Stimulated activated CD8-positive, alpha-beta memory T cell treated with anti-CD3 and anti-CD28 coated beads, Interleukin-15, amount 100 ng/mL, for 48 hours (primary cell): ENCODE results near the gene TSTD2.
"Not testable (repeated sequence)": the region's sequence is repeated elsewhere in the genome, so short reads cannot be mapped to it uniquely, and the experiment has no call there.

Experiments used
- DNase-seq, 2 donors: peaks; one replicate each; pipeline ENCODE4 v3.0.0-alpha.2; 2020; ENCODE audit warnings: low read depth in 2 of 2

TSTD2 gene

GRCh38 chr9:97630591-97630990 lies 2.6 kb downstream of the TSTD2 start:
- no peak for DNase-seq

- DNase-seq, result no peak
Observed at GRCh38 chr9:97629156-97629555, 4.0 kb downstream of the TSTD2 start.

GRCh38 chr9:97628668-97629067 lies 4.5 kb downstream of the TSTD2 start:
- no peak for DNase-seq

GRCh38 chr9:97627624-97628023 lies 5.5 kb downstream of the TSTD2 start:
- no peak for DNase-seq

DNA sequence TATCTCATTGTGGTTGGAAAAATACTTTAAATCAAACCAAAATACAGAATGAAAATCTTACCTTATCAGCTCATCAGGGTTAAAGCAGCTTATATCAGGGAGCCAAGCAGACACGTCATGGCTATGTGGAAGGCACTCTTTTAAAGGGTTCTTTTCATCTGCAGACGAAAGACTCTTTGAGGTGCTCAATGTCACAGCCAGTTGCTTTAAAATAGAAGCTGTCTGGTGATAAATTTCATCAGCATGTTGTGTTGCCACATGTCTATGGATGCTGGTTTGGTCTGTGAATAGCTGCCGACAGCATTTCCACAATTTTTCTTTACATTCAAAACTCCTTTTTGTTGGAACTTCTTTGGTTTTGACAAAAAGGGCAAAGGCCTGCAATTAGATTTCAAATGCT lies 7.5 kb downstream of the TSTD2 start:
- DNase-seq, result no peak

DNA sequence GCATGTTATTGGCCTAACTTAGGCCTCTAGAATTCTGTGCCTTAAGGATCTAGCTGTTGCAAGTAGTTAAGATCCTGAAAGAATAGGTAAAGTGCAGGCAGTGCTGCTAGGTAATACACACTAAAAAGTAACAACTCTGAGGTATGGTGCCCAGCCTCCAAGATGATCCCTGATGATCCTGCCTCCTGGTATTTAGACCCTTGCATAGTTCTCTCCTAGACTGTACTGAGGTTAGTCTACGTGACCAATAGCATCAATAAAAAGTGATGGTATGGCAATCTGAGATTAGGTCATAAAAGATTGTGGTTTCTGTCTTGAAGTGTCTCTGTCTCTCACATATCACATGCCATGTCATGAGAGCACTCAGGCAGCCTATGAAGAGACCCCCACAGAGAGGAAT lies 9.2 kb downstream of the TSTD2 start:
- no peak for DNase-seq

- DNase-seq, result not testable (repeated sequence)
Observed at GRCh38 chr9:97622483-97622882, 10.7 kb downstream of the TSTD2 start.

DNA sequence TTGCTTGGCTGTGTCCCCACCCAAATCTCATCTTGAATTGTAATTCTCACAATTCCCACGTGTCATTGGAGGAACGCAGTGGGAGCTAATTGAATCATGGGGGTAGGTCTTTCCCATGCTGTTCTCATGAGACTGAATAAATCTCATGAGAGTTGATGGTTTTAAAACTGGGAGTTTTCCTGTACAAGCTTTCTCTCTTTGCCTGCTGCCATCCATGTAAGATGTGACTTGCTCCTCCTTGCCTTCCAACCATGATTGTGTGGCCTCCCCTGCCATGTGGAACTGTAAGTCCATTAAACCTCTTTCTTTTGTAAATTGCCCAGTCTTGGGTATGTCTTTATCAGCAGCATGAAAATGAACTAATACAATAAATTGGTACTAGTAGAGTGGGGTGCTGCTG lies 13.1 kb downstream of the TSTD2 start:
- not testable (repeated sequence) for DNase-seq

GRCh38 chr9:97617939-97618416 lies 15.2 kb downstream of the TSTD2 start:
- DNase-seq, result no peak

- peak; percentile 10 for DNase-seq
Observed at GRCh38 chr9:97615439-97616072, 17.6 kb downstream of the TSTD2 start.

GRCh38 chr9:97604901-97605645 lies 28.1 kb downstream of the TSTD2 start:
- DNase-seq, result no peak

- no peak for DNase-seq
Observed at GRCh38 chr9:97602430-97602829, 30.7 kb downstream of the TSTD2 start.

- no peak for DNase-seq
Observed at GRCh38 chr9:97601228-97601898, 31.8 kb downstream of the TSTD2 start.

- DNase-seq, result no peak
Observed at GRCh38 chr9:97600531-97601227, 32.5 kb downstream of the TSTD2 start.

DNA sequence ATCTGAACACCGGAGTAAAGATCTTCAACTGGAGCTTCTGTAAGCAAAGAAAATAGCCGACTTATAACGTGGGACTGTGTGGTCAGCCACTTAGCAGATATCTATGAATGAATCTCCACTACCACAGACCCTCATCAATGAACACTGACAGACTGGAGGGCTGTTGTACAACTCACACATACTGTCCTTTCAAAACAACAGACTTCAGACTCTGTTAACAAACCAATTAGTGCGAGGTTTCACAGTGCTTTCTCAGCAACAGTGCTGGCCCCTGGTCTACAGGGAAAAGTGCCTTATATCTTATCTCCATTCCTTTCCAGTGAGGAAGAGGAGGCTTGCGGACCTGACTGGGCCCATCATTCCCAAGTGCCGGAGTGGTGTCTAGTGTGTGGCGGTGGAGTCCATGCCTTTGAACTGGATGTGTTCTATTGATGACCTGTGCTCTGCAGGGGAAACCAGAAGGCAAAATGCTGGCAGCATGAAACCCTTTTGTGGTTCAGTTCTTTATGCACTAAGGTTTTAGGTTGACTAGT lies 33.8 kb downstream of the TSTD2 start:
- DNase-seq, result no peak

- peak; percentile 29 to 44 for DNase-seq
Observed at GRCh38 chr9:97598461-97599288, 34.5 kb downstream of the TSTD2 start.

DNA sequence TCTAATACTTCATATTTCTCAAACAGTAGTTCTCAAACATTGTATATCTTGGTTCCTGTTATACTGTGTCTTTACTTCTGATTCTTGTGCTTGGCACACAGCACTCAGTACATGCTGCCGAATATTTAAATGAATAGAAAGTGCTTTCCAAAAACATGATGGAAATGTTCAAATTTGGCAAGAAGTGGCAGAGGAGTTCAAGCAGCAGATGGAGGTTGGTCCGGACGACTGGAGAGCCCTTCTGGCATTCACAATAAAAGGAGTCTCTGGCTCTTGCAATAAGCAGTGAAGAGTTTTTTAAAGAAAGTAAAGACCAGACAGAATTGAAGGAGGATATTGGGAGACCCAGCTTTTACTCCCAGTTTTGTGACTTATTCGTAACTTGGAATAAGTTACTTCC lies 36.3 kb downstream of the TSTD2 start:
- no peak for DNase-seq

GRCh38 chr9:97594381-97594921 lies 38.7 kb downstream of the TSTD2 start:
- no peak for DNase-seq

DNA sequence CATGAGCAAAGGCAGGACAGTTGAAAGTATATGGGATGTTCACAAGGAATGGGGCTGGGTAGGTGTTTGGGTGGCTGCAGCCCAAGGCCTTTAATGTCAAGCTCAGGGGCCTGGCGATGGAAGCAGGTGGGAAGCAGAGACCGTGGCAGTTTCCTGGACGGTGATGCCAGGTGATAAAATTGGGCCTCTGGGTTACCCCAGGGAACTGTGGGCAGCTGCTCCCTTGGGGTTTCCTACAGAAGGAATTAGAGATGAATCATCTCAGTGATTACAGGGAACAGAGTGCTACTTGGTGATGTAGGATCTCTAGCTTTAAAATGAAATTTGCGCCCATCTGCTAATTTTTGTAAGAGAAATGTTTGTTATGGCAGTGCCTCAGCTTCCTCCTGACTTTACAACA lies 39.2 kb downstream of the TSTD2 start:
- no peak for DNase-seq

GRCh38 chr9:97592126-97592525 lies 41.0 kb downstream of the TSTD2 start:
- no peak for DNase-seq

DNA sequence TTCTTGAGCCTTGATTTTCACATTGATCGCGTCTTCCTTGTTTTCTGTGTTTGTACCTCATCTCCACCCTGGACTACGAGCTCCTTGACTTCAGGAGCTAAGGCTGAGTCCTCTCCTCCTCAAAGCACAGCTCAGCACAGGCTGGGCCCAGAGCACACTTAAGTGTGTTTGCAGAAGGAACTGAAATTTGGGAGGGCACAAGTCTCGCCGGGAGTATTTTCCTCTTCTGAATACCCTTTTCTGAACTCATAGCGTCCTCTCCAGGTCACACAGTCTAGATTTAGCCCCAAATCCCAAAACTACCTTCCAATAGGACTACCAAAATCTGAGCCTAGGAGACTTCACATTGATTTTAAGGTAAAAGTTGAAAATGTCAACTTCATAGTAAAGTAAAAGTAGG lies 41.6 kb downstream of the TSTD2 start:
- no peak for DNase-seq
